ENCODE measurements around the gene COL24A1.
A peak's percentile ranks its signal among the peaks of the same experiment; 100 is the strongest.

DNA sequence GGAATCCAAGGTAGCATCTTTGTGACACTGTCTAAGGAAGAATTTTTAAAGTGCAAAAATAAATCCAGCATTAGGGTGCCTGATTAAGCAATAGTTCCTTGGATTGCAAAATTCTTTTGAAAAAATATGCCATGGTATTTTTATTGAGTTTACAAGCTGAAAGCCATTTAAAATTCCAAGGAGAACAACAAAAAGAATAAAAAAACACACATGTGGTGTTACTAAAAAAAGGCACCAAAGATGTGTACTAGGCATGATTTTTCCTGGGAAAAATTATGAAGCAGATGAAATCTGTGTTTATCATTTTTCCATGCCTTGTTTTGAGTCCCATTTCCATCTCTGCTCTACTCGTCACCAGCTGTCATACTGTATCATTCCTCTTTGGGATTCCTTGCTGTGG, 291.4 kb downstream of the COL24A1 start:
- TF ChIP-seq, protein P1, sequence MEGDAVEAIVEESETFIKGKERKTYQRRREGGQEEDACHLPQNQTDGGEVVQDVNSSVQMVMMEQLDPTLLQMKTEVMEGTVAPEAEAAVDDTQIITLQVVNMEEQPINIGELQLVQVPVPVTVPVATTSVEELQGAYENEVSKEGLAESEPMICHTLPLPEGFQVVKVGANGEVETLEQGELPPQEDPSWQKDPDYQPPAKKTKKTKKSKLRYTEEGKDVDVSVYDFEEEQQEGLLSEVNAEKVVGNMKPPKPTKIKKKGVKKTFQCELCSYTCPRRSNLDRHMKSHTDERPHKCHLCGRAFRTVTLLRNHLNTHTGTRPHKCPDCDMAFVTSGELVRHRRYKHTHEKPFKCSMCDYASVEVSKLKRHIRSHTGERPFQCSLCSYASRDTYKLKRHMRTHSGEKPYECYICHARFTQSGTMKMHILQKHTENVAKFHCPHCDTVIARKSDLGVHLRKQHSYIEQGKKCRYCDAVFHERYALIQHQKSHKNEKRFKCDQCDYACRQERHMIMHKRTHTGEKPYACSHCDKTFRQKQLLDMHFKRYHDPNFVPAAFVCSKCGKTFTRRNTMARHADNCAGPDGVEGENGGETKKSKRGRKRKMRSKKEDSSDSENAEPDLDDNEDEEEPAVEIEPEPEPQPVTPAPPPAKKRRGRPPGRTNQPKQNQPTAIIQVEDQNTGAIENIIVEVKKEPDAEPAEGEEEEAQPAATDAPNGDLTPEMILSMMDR (IDR thresholded peaks at IDR 0.05), result no peak
- TF ChIP-seq POLR2A (IDR thresholded peaks at IDR 0.05) (no peak), EP300 (IDR thresholded peaks at IDR 0.05) (peak in 1 of 2 donors; percentile 14)
